ENCODE measurements around the gene NUB1.

DNA sequence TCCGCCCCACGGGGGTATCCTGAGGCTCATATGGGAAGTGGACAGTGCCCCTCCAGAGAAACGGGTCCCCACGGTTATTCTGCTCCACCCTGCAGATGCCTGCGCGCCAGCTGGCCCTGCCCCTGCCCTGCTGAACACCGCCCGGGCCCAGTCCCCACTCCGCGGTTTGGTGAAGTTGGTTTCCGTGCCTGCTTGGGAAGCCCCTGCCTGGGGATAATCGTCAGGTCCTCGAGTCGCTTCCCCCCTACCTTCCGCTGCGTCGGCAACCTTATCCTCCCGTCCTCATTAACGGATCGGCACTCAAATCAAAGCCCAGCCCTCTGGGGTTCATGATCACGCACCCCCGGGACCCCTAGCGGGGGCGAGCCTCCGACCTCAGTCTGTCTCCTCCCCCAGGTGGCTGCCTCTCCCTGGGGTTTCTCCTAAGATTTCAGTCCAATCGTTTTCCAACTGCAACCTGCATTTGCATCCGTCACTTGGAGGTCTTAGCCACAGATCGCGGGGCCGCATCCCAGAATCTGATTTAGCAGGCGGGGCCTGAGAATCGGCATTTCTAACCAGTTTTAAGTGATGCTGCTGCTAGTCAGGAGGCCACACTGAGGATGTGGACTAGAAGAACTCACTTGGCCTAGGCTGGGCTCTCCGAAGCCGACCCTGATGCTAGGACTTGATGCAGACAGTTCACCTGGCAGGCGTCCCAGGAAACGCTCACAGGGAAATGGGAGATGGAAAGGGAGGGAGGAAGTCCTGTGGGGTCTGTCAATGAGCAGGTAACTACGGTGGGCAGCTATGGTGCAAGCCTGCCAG, 40.7 kb downstream of the NUB1 start:
- TF ChIP-seq, protein P1, sequence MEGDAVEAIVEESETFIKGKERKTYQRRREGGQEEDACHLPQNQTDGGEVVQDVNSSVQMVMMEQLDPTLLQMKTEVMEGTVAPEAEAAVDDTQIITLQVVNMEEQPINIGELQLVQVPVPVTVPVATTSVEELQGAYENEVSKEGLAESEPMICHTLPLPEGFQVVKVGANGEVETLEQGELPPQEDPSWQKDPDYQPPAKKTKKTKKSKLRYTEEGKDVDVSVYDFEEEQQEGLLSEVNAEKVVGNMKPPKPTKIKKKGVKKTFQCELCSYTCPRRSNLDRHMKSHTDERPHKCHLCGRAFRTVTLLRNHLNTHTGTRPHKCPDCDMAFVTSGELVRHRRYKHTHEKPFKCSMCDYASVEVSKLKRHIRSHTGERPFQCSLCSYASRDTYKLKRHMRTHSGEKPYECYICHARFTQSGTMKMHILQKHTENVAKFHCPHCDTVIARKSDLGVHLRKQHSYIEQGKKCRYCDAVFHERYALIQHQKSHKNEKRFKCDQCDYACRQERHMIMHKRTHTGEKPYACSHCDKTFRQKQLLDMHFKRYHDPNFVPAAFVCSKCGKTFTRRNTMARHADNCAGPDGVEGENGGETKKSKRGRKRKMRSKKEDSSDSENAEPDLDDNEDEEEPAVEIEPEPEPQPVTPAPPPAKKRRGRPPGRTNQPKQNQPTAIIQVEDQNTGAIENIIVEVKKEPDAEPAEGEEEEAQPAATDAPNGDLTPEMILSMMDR (IDR thresholded peaks at IDR 0.05), result no peak
- no peak for TF ChIP-seq POLR2A (IDR thresholded peaks at IDR 0.05)
